HEK293 (cell line): ENCODE data around the gene VIT.

Source experiments
- CTCF ChIA-PET: fragments of 350-600 bp; formaldehyde crosslinking; extraction: SDS; loops from one replicate; lab custom pipeline; 2021; ENCODE audit warnings: antibody characterized with exemption; lab: Yijun Ruan, JAX
- POLR2A ChIA-PET: fragments of 300-600 bp; formaldehyde crosslinking; extraction: SDS; loops from one replicate; lab custom pipeline; 2020; ENCODE audit warnings: antibody characterized with exemption, inconsistent platforms; lab: Yijun Ruan, JAX
- H3K27ac ChIP-seq: fragments of 200-500 bp; sonication (Bioruptor generic); 2 replicates; pipeline ENCODE4 v1.5.1; 2014; ENCODE audit warnings: low read depth, low read length, control low read depth, inconsistent platforms; ENCODE audit errors: extremely low read depth
- H3K36me3 ChIP-seq, 2 experiments: fragments of 200-500 bp in 1 of 2; sonication (Bioruptor generic) in 1 of 2; 1 replicate in 1 of 2; 2 replicates in 1 of 2; pipeline ENCODE4 v1.5.1; 2014 to 2017; ENCODE audit warnings: inconsistent platforms in 2 of 2, low read length in 2 of 2; ENCODE audit not compliant: control insufficient read depth in 2 of 2, insufficient read depth in 1 of 2
- H3K4me1 ChIP-seq: fragments of 200-500 bp; sonication (Bioruptor generic); 2 replicates; pipeline ENCODE4 v1.5.1; 2014; ENCODE audit warnings: mild to moderate bottlenecking, low read length, inconsistent platforms; ENCODE audit not compliant: control insufficient read depth, insufficient read depth
- H3K4me3 ChIP-seq: 2 replicates; pipeline ENCODE4 v1.5.1; 2011; ENCODE audit warnings: low read depth, mild to moderate bottlenecking, control low read depth, low read length, moderate library complexity
- H3K9me3 ChIP-seq: fragments of 200-500 bp; sonication (Bioruptor generic); 2 replicates; pipeline ENCODE4 v1.5.1; 2014; ENCODE audit warnings: low read depth, low read length, inconsistent platforms; ENCODE audit not compliant: control insufficient read depth, insufficient read depth
- GLIS2 ChIP-seq: fragments of 450-650 bp; formaldehyde crosslinking; IDR thresholded peaks from 2 replicates; pipeline ENCODE4 v1.5.1; 2016; ENCODE audit warnings: missing biosample characterization, missing genetic modification characterization
- HOXC10 ChIP-seq: sonication (generic); formaldehyde crosslinking; IDR thresholded peaks from 2 replicates; pipeline ENCODE4 v1.8.1; 2023; ENCODE audit warnings: mild to moderate bottlenecking, missing genetic modification reagents
- MEIS1 ChIP-seq: sonication (generic); formaldehyde crosslinking; IDR thresholded peaks from 2 replicates; pipeline ENCODE4 v1.8.1; 2022; ENCODE audit warnings: missing genetic modification reagents, mild to moderate bottlenecking, borderline replicate concordance
- SALL2 ChIP-seq: fragments of 450-650 bp; formaldehyde crosslinking; IDR thresholded peaks from 2 replicates; pipeline ENCODE4 v1.5.0; 2017; ENCODE audit warnings: missing biosample characterization, mild to moderate bottlenecking, missing genetic modification characterization, borderline replicate concordance
- ZBTB48 ChIP-seq: fragments of 450-650 bp; formaldehyde crosslinking; IDR thresholded peaks from 2 replicates; pipeline ENCODE4 v1.5.1; 2016; ENCODE audit warnings: missing biosample characterization, missing genetic modification characterization
- ZNF10 ChIP-seq: fragments of 450-650 bp; formaldehyde crosslinking; IDR thresholded peaks from 2 replicates; pipeline ENCODE4 v1.5.1; 2017; ENCODE audit warnings: missing biosample characterization, missing genetic modification characterization
- ZNF155 ChIP-seq: fragments of 450-650 bp; formaldehyde crosslinking; IDR thresholded peaks from 2 replicates; pipeline ENCODE4 v1.5.1; 2016; ENCODE audit warnings: missing biosample characterization, missing genetic modification characterization
- ZNF157 ChIP-seq: fragments of 450-650 bp; formaldehyde crosslinking; IDR thresholded peaks from 2 replicates; pipeline ENCODE4 v1.5.1; 2016; ENCODE audit warnings: missing biosample characterization, missing genetic modification characterization
- ZNF274 ChIP-seq, 2 experiments: fragments of 200-500 bp in 1 of 2; fragments of 450-650 bp in 1 of 2; sonication (Bioruptor generic) in 1 of 2; formaldehyde crosslinking in 1 of 2; IDR thresholded peaks; 2 replicates each; pipeline versions ENCODE4 v1.5.1 to v1.6.1; 2014 to 2016; ENCODE audit warnings: borderline replicate concordance in 1 of 2, inconsistent platforms in 1 of 2, low read length in 1 of 2, missing biosample characterization in 1 of 2, missing genetic modification characterization in 1 of 2
- ZNF391 ChIP-seq: fragments of 450-650 bp; formaldehyde crosslinking; IDR thresholded peaks from 2 replicates; pipeline ENCODE4 v1.5.1; 2016; ENCODE audit warnings: low read depth, missing biosample characterization, missing genetic modification characterization, borderline replicate concordance
- ZNF423 ChIP-seq: fragments of 450-650 bp; formaldehyde crosslinking; IDR thresholded peaks from 2 replicates; pipeline ENCODE4 v1.5.1; 2016; ENCODE audit warnings: missing biosample characterization, missing genetic modification characterization
- ZNF654 ChIP-seq: fragments of 450-650 bp; formaldehyde crosslinking; IDR thresholded peaks from 2 replicates; pipeline ENCODE4 v1.5.1; 2016; ENCODE audit warnings: low read depth, missing biosample characterization, missing genetic modification characterization
- ZNF677 ChIP-seq: fragments of 450-650 bp; IDR thresholded peaks from 2 replicates; pipeline ENCODE4 v1.5.0; 2018; ENCODE audit warnings: missing biosample characterization, mild to moderate bottlenecking, missing genetic modification characterization, moderate library complexity
- ZXDB ChIP-seq: fragments of 450-650 bp; formaldehyde crosslinking; IDR thresholded peaks from 2 replicates; pipeline ENCODE4 v1.5.1; 2016; ENCODE audit warnings: missing biosample characterization, missing genetic modification characterization
- TF ChIP-seq, protein P1 (sequence below): fragments of 450-650 bp; formaldehyde crosslinking; IDR thresholded peaks from 2 replicates; pipeline ENCODE4 v1.5.1; 2017; ENCODE audit warnings: missing biosample characterization, missing genetic modification characterization
- TF ChIP-seq, protein P2 (sequence below): fragments of 450-650 bp; formaldehyde crosslinking; IDR thresholded peaks from 2 replicates; pipeline ENCODE4 v1.5.1; 2016; ENCODE audit warnings: missing biosample characterization, missing genetic modification characterization
- TF ChIP-seq, protein P3 (sequence below): fragments of 450-650 bp; formaldehyde crosslinking; conservative IDR thresholded peaks from 2 replicates; pipeline ENCODE4 v1.5.1; 2016; ENCODE audit warnings: low read depth, missing biosample characterization, missing genetic modification characterization
- TF ChIP-seq, protein P4 (sequence below): fragments of 450-650 bp; formaldehyde crosslinking; IDR thresholded peaks from 2 replicates; pipeline ENCODE4; 2016; ENCODE audit warnings: missing biosample characterization, missing genetic modification characterization

The VIT gene

DNA sequence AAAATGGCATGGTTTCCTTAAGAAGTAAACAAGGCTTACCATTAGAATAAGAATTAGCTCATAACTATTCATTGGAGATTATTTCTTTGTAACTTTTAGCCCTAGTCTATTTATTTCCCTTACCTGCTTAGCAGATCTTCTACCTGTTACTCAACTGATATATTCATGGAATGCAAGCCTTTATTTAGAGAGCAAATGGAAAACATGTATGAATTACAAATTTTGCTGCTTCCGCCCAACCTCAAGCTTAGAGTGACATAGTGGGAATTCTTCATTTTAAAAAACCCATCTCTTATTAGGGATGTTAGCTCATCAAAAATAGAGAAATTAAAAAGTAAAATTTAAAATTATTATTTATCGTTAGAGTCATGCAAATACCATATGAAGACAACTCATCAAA lies 158.9 kb downstream of the VIT start (continued):
- TF ChIP-seq SALL2 (tag by site-specific recombination) (no peak), ZXDB (no peak), ZNF423 (tag by site-specific recombination) (no peak)
- TF ChIP-seq, protein P1, sequence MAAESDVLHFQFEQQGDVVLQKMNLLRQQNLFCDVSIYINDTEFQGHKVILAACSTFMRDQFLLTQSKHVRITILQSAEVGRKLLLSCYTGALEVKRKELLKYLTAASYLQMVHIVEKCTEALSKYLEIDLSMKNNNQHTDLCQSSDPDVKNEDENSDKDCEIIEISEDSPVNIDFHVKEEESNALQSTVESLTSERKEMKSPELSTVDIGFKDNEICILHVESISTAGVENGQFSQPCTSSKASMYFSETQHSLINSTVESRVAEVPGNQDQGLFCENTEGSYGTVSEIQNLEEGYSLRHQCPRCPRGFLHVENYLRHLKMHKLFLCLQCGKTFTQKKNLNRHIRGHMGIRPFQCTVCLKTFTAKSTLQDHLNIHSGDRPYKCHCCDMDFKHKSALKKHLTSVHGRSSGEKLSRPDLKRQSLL (tag by site-specific recombination), result no peak
- TF ChIP-seq, protein P2, sequence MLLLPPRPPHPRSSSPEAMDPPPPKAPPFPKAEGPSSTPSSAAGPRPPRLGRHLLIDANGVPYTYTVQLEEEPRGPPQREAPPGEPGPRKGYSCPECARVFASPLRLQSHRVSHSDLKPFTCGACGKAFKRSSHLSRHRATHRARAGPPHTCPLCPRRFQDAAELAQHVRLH (tag by site-specific recombination), result no peak

DNA sequence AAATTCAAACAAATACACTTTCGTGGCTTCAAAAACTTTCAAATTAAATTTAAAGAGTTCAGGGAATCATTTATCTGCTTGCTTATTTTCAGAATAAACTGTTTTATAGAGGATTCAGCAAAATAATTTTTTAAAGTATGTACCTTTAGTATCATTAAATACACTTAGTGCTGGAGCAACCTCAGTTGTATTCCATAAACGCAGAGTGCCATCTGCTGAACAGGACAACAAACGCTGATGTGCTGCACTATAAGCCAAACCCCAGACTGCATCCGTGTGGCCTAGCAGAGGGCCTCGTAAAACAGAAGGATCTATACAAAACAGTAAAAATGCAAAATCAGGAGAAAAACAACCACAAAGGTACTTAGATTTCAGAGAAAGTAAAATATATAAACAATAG lies 161.2 kb downstream of the VIT start:
- Histone ChIP-seq H3K27ac (no peak overlapping the region), H3K4me1 (no peaks in the 10 kb centered on the region), H3K9me3 (no peaks in the 10 kb centered on the region), H3K36me3 (peaks cover 4 to 28% of the 10 kb centered on the region in 2 experiments), H3K4me3 (no peak overlapping the region)
- no peak for TF ChIP-seq ZNF155 (tag by site-specific recombination)
- TF ChIP-seq MEIS1 (CRISPR knock-in tag), result no peak
- TF ChIP-seq ZNF677, result no peak
- no peak for TF ChIP-seq ZNF391 (tag by site-specific recombination)
- POLR2A ChIA-PET, result no interaction called here
- CTCF ChIA-PET, result no interaction called here

DNA sequence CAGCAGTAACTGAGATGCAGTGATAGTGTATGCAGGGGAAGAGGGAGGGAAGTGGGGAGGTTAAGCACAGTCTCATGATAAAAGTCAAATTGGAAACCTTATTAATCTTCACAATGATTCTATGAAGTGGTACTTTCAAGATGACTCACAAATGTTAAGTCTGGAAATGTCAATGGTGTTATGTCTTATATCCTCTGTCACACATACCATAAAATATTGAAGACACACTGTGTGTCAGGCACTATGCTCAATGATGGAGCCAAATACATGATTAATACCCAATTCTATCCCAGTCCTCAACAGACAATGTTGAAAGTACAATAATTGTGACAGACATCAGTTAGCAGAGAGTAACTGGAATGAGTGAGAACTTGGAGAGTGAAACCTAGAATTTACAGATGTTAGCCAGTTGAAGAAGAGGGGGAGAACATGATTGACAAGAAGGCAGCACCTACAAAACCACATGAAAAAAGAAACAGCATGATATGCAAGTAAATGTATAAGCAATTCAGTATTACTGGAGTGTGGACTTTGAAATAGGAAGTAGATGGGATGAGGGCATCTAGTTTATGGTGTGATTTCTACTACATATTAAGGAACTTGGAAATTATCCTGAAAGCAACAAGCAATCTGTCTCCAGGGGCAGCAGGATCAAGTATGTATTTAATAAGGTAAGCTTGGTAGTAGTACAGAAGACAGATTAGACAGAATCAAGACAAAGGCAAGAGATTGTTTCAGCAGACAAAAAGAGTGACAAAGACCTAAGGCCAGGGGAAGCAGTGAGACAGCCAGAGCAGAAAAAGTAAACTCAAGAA lies 162.3 kb downstream of the VIT start:
- CTCF ChIA-PET, result no interaction called here
- no peaks in the 10 kb centered on the region for H3K9me3 ChIP-seq
- no peak overlapping the region for H3K4me3 ChIP-seq
- H3K36me3 ChIP-seq, result peaks cover 4 to 28% of the 10 kb centered on the region in 2 experiments; a peak in 2 of 3 replicates
- POLR2A ChIA-PET, result no interaction called here
- no peaks in the 10 kb centered on the region for H3K4me1 ChIP-seq
- no peak overlapping the region for H3K27ac ChIP-seq
- TF ChIP-seq ZNF10, result no peak
- TF ChIP-seq ZNF654, result no peak
- no peak for TF ChIP-seq ZNF274 (IDR thresholded peaks at IDR 0.05; ENCODE audit: low read length)
- TF ChIP-seq ZNF274 (tag by site-specific recombination; IDR thresholded peaks at IDR 0.05; ENCODE audit: borderline replicate concordance), result no peak
- TF ChIP-seq GLIS2 (tag by site-specific recombination), result no peak
- TF ChIP-seq, protein P3, sequence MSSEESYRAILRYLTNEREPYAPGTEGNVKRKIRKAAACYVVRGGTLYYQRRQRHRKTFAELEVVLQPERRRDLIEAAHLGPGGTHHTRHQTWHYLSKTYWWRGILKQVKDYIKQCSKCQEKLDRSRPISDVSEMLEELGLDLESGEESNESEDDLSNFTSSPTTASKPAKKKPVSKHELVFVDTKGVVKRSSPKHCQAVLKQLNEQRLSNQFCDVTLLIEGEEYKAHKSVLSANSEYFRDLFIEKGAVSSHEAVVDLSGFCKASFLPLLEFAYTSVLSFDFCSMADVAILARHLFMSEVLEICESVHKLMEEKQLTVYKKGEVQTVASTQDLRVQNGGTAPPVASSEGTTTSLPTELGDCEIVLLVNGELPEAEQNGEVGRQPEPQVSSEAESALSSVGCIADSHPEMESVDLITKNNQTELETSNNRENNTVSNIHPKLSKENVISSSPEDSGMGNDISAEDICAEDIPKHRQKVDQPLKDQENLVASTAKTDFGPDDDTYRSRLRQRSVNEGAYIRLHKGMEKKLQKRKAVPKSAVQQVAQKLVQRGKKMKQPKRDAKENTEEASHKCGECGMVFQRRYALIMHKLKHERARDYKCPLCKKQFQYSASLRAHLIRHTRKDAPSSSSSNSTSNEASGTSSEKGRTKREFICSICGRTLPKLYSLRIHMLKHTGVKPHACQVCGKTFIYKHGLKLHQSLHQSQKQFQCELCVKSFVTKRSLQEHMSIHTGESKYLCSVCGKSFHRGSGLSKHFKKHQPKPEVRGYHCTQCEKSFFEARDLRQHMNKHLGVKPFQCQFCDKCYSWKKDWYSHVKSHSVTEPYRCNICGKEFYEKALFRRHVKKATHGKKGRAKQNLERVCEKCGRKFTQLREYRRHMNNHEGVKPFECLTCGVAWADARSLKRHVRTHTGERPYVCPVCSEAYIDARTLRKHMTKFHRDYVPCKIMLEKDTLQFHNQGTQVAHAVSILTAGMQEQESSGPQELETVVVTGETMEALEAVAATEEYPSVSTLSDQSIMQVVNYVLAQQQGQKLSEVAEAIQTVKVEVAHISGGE (tag by site-specific recombination), result no peak
- no peak for TF ChIP-seq ZBTB48 (tag by site-specific recombination)
- TF ChIP-seq, protein P4, sequence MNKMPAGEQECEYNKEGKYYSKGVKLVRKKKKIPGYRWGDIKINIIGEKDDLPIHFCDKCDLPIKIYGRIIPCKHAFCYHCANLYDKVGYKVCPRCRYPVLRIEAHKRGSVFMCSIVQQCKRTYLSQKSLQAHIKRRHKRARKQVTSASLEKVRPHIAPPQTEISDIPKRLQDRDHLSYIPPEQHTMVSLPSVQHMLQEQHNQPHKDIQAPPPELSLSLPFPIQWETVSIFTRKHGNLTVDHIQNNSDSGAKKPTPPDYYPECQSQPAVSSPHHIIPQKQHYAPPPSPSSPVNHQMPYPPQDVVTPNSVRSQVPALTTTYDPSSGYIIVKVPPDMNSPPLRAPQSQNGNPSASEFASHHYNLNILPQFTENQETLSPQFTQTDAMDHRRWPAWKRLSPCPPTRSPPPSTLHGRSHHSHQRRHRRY, result no peak
- TF ChIP-seq ZNF157, result no peak
- no peak for TF ChIP-seq HOXC10 (CRISPR knock-in tag)
